Measurements from ENCODE around the gene LUC7L3.

Gene LUC7L3

GRCh38 chr17:50721194-50722010 is 2.0 kb downstream of the LUC7L3 start (continued):
- peak; percentile 74 for TF ChIP-seq SP7 (tag by site-specific recombination; IDR thresholded peaks at IDR 0.05)
- no peak for TF ChIP-seq ZFHX2 (tag by site-specific recombination; conservative IDR thresholded peaks at IDR 0.05)
- no peak for TF ChIP-seq ZNF610 (tag by site-specific recombination; IDR thresholded peaks at IDR 0.05; ENCODE audit: borderline replicate concordance)
- no peak for TF ChIP-seq ZNF433 (tag by site-specific recombination; IDR thresholded peaks at IDR 0.05; ENCODE audit: low read depth)
- peak; percentile 90 for TF ChIP-seq PRDM4 (tag by site-specific recombination; IDR thresholded peaks at IDR 0.05)
- TF ChIP-seq GLIS1 (tag by site-specific recombination; IDR thresholded peaks at IDR 0.05): no peak
- no peak for TF ChIP-seq ZNF140 (tag by site-specific recombination; IDR thresholded peaks at IDR 0.05)
- no peak for TF ChIP-seq REST (tag by site-specific recombination; IDR thresholded peaks at IDR 0.05)
- TF ChIP-seq ZNF280D (tag by site-specific recombination; IDR thresholded peaks at IDR 0.05): no peak
- TF ChIP-seq ZNF18 (tag by site-specific recombination; IDR thresholded peaks at IDR 0.05): 0 out of 2 replicates have a peak, but pooled peaks have one; percentile 37
- TF ChIP-seq OVOL3 (tag by site-specific recombination; IDR thresholded peaks at IDR 0.05): no peak
- no peak for TF ChIP-seq ZSCAN4 (tag by site-specific recombination; IDR thresholded peaks at IDR 0.05)
- TF ChIP-seq ZNF148 (tag by site-specific recombination; IDR thresholded peaks at IDR 0.05; ENCODE audit: borderline replicate concordance): no peak
- no peak for TF ChIP-seq KLF7 (tag by site-specific recombination; IDR thresholded peaks at IDR 0.05; ENCODE audit: borderline replicate concordance)
- TF ChIP-seq ZNF658 (tag by site-specific recombination; IDR thresholded peaks at IDR 0.05): no peak
- no peak for TF ChIP-seq ZNF600 (tag by site-specific recombination; IDR thresholded peaks at IDR 0.05)
- no peak for TF ChIP-seq ZNF155 (tag by site-specific recombination; IDR thresholded peaks at IDR 0.05)
- no peak for TF ChIP-seq KLF10 (tag by site-specific recombination; IDR thresholded peaks at IDR 0.05)
- TF ChIP-seq YY2 (tag by site-specific recombination; IDR thresholded peaks at IDR 0.05): no peak
- TF ChIP-seq ZNF26 (tag by site-specific recombination; IDR thresholded peaks at IDR 0.05): no peak
- no peak for TF ChIP-seq ZNF560 (tag by site-specific recombination; IDR thresholded peaks at IDR 0.05; ENCODE audit: borderline replicate concordance)
